GM19395 (cell line): ENCODE measurements around the gene PSG3.
"Not testable (repeated sequence)": the region's sequence is repeated elsewhere in the genome, so short reads cannot be mapped to it uniquely, and the experiment has no call there.

Experiments used
- ATAC-seq: cut with Tn5 transposase; IDR thresholded peaks from one replicate; pipeline ENCODE4 v1.9.1; 2021; ENCODE audit warnings: mild to moderate bottlenecking, moderate library complexity; ENCODE audit not compliant: unreplicated experiment

Gene PSG3

GRCh38 chr19:42740381-42740780 is at the start of gene PSG3:
Gene PSG3 (minus strand): TSS chr19:42740481. CDS start chr19:42740384, 97 bp downstream.
- ATAC-seq: not testable (repeated sequence)

- not testable (repeated sequence) for ATAC-seq
Observed at GRCh38 chr19:42788766-42789165, 48.5 kb upstream of the PSG3 start.

- ATAC-seq: not testable (repeated sequence)
Observed at GRCh38 chr19:42787766-42788165, 47.5 kb upstream of the PSG3 start.

GRCh38 chr19:42776750-42777612 is 36.7 kb upstream of the PSG3 start:
- ATAC-seq: not testable (repeated sequence)

- not testable (repeated sequence) for ATAC-seq
Observed at GRCh38 chr19:42774510-42775158, 34.4 kb upstream of the PSG3 start.

GRCh38 chr19:42767319-42767718 is 27.0 kb upstream of the PSG3 start:
- not testable (repeated sequence) for ATAC-seq

- not testable (repeated sequence) for ATAC-seq
Observed at GRCh38 chr19:42766871-42767270, 26.6 kb upstream of the PSG3 start.

- ATAC-seq: no peak
Observed at GRCh38 chr19:42764836-42765235, 24.6 kb upstream of the PSG3 start.

- ATAC-seq: no peak
Observed at GRCh38 chr19:42762789-42763188, 22.5 kb upstream of the PSG3 start.

GRCh38 chr19:42761924-42762295 is 21.6 kb upstream of the PSG3 start:
- not testable (repeated sequence) for ATAC-seq

GRCh38 chr19:42760954-42761923 is 21.0 kb upstream of the PSG3 start:
- not testable (repeated sequence) for ATAC-seq

- ATAC-seq: not testable (repeated sequence)
Observed at GRCh38 chr19:42758667-42759066, 18.4 kb upstream of the PSG3 start.

GRCh38 chr19:42752246-42752645 is 12.0 kb upstream of the PSG3 start:
- not testable (repeated sequence) for ATAC-seq

GRCh38 chr19:42741726-42742607 is 1.7 kb upstream of the PSG3 start:
- not testable (repeated sequence) for ATAC-seq

GRCh38 chr19:42737581-42738011 is 2.7 kb downstream of the PSG3 start:
- ATAC-seq: not testable (repeated sequence)

GRCh38 chr19:42728341-42728740 is 11.9 kb downstream of the PSG3 start:
- not testable (repeated sequence) for ATAC-seq

GRCh38 chr19:42714000-42714399 is 26.3 kb downstream of the PSG3 start:
- not testable (repeated sequence) for ATAC-seq

- not testable (repeated sequence) for ATAC-seq
Observed at GRCh38 chr19:42712753-42713152, 27.5 kb downstream of the PSG3 start.

- ATAC-seq: not testable (repeated sequence)
Observed at GRCh38 chr19:42710986-42711385, 29.3 kb downstream of the PSG3 start.

GRCh38 chr19:42697884-42698283 is 42.4 kb downstream of the PSG3 start:
- no peak for ATAC-seq
